HG02763 (cell line): Measurements from ENCODE around the gene RGS7.
"Not testable (repeated sequence)": the region's sequence is repeated elsewhere in the genome, so short reads cannot be mapped to it uniquely, and the experiment has no call there.

ENCODE experiments used
- ATAC-seq: cut with Tn5 transposase; IDR thresholded peaks from one replicate; pipeline ENCODE4 v1.9.1; 2021; ENCODE audit warnings: mild to moderate bottlenecking, moderate library complexity; ENCODE audit not compliant: unreplicated experiment

The RGS7 gene

GRCh38 chr1:241332037-241332409 is 25.0 kb downstream of the RGS7 start:
- ATAC-seq: no peak

DNA sequence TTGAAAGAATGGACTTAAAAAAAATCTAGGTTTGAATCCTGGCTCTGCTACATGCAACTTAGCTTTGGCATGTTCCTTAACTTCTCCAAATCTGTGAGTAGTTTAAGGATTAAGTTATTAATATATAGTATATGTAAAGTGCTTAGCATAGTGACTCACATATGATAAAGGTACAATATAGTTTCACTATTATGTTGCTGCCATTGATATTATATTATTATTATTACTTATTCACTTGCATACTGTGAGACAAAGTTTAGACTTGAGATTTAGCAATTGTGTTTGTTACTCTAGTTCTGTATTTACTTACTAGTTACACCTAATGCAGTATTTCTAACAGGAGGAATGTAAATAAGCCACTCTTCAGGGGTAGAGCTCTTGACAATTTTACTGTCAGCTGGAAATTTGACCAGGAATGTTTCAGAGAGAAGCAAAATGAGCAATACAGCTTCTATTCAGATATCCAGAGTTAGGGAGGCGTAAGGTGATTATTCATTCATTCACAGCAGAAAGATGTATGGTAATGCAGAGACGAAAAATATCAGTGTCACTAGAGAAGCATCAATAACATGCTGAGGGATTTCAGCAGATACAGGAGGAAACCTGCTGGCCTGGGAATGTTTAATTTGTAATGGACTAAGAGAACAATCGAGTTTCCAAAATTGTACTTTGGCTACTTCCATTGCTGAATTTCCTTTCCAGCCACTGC is 25.5 kb downstream of the RGS7 start:
- no peak for ATAC-seq

GRCh38 chr1:241330619-241331327 is 26.2 kb downstream of the RGS7 start:
- no peak for ATAC-seq

DNA sequence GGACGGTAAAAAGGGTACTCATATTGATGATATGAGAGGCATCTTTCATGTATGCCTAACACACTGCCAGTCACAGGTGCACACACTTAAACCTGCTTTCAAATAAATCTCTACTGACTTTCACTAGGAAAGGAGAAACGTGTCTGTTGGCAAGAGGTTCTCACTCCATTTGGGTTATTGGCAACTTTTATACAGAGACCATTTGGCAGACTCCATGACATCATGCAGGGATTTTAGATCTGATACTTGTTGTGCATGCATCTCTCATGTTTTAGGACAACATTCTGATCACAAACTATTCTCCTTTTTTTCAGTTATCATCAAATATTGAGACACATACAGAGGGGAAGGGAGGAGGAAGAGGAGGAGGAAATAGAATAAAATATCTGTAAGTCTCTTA is 31.5 kb downstream of the RGS7 start:
- no peak for ATAC-seq

GRCh38 chr1:241323514-241324195 is 33.4 kb downstream of the RGS7 start:
- no peak for ATAC-seq

DNA sequence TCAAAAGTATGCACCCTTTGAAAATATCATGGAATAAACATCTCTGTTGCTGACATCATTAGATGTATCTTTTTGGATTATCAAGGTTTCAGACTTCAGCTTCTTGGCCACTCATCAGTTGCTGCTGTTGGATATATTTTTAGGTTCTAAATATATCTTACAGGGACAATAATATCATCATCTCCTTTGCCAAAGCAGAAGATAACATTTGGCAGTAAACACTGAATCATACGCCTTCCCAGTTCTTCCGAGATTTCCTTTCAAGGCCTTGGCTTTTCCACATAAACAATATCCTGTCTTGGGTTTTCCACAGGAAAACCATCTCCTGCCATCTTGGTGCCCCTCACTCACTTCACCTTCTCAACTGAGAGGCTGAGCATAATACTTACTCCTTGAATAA is 39.3 kb downstream of the RGS7 start:
- ATAC-seq: no peak

DNA sequence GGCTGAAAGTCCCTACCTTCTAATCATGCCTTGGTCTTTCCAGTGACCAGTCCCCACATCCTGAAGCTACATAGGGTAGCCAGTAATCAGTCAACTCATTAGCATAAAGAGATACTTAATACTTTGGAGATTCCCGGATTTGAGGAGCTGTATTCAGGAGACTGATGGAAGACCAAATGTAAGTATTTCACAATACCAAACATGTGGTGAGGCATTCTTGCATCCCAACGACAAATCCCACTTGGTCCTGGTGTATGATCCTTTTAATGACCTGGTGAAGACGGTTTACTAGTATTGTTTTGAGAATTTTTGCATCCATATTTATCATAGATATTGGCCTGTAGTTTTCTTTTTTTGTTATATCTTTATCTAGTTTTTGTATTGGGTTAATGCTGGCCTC is 40.6 kb downstream of the RGS7 start:
- ATAC-seq: no peak

- no peak for ATAC-seq
These were observed 45.8 kb downstream of the RGS7 start for GRCh38 chr1:241311056-241311746.

DNA sequence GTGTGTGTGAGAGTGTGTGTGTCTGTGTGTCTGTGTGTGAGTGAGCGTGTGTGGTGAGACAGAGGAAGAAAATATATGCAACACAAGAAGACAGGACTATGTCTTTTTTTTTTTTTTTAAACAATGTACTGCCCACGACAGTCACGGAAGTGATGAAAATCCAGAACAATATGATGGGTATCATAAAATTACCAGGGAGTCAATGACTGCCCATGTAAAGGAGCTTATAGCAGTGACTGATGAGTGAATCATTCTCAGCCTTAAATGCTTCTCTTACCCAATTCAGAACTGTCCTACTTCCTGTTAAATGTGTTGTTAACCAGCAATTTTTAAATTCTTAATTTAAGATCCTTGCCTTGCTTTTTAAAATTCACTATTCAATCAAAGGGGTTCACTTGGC is 46.6 kb downstream of the RGS7 start:
- no peak for ATAC-seq

- ATAC-seq: no peak
These were observed 47.4 kb downstream of the RGS7 start for GRCh38 chr1:241309651-241310050.

- no peak for ATAC-seq
These were observed 48.5 kb downstream of the RGS7 start for GRCh38 chr1:241308471-241308870.

GRCh38 chr1:241308011-241308410 is 49.0 kb downstream of the RGS7 start:
- ATAC-seq: no peak

DNA sequence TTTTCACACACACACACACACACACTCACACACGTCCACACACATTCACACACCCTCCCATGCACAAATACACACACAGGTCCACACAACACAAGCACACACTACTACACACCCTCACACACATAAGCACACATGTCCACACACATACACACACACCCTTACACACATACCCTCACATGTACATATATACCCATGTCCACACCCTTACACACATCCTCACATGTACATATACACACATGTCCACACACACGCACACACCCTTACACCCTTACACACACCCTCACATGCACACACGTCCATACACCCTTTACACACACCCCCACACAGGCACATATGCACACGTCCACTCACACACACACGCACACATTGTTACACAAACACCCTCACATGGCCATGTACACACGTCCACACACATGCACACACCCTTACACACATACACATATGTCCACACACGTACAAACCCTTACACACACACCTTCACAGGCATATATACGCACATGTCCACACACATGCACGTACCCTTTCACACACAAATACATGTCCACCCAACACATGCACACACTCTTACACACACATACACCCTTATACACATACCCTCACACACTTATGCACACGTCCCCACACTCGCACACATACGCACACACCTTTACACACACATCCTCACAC is 50.7 kb downstream of the RGS7 start:
- ATAC-seq: no peak

GRCh38 chr1:241302024-241302423 is 55.0 kb downstream of the RGS7 start:
- not testable (repeated sequence) for ATAC-seq

DNA sequence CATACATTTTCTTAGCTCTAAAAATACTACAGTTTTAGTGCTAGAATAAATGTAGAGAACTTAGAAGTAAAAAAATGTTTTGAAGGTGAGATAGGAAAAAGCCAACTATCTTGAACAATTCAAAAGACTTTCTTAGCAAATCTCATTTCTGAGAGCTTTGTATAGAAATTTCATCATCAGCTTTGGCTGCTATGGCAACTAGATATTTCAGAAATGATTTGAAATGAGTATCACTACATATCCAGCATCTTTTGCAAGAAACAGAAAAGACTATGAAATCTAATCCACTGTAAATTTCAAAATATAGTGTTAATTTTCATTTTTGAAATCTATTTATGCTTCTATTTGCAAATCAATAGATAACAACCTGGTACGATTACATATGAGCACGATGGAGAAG is 57.7 kb downstream of the RGS7 start:
- ATAC-seq: no peak

- ATAC-seq: no peak
These were observed 64.0 kb downstream of the RGS7 start for GRCh38 chr1:241292973-241293372.

DNA sequence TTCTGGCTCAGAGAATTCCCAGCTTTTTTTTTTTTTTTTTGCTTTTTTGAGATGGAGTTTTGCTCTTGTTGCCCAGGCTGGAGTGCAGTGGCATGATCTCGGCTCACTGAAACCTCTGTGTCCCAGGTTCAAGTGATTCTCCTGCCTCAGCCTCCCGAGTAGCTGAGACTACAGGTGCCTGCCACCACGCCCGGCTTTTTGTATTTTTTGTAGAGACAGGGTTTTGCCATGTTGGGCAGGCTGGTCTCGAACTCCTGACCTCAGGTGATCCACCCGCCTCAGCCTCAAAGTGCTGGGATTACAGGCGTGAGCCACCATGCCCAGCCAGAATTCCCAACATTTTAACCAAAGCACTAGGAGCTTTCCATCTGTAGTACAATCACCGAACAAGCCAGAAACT is 65.5 kb downstream of the RGS7 start:
- not testable (repeated sequence) for ATAC-seq

DNA sequence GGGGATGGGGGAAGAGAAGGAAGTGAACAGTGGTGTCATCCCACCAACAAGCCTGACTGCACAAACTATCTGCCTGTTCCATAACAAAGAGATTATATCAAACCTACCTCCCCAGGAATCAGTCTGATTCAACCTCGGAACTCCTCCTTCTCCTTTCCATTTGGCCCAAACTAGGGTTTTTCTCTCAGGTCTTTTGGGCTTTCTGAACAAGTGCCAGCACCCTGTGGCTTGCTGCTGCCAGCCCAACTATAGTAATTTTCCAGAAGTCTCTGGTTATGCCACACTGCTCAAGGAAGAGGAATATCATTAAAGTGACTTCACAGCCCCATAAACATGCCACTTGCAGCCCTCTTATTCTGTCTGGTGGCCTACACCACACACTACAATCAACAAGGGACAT is 70.5 kb downstream of the RGS7 start:
- ATAC-seq: no peak

- no peak for ATAC-seq
These were observed 80.6 kb downstream of the RGS7 start for GRCh38 chr1:241276391-241276790.

DNA sequence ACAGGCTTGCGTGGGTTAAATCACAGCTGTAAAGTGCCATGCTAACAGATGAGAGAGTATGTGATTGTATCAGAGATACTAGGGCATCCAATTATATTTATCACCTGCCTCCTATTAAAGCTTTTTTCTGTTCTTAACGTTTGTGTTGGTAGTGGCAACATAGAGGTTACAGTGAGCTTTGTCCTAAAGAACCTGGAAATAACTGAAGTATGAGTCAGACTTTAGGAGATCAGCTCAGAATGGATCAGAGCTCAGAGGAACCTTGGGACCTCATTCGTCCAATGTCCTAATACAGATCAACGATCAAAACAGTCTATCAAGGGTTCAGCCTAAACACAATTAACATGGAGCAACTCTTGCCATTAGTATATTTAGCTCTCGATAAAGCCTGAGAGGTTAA is 81.0 kb downstream of the RGS7 start:
- ATAC-seq: no peak

DNA sequence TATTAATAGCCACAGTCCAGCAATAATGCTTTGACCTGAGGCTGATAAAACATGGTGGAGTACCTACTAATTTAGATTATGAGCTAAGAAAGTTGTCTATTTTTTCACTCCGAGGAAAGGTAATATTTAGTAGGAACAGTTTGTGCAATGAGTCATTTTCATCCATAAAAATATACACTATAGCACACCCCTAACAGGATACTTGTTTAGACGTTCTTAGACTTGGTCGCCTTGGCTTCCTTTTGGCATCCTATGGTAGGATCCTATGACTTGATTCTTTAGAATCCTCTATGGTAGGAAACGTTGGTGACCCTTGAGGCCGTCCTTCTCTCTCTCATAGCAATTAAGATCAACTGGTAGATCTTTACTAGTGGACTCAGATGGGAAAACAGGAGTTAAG is 81.8 kb downstream of the RGS7 start:
- no peak for ATAC-seq
